ENCODE results near the gene DLG5. TPM values are rescaled to one million over a fixed set of nuclear protein-coding genes. Genes with fewer than 3 reads are reported as not detected.

DLG5 gene
- total RNA-seq, 4 donors from 2014 or later, result 28.6 to 51.2 (median 40.3) TPM

- intact Hi-C loops (cut with DNase I; ENCODE audit: low total_unique reads), result loop anchor here (5.0 kb wide), 1 partner anchor 110 kb away; no protein-coding TSS in a partner anchor
- in situ Hi-C loops (cut with MboI; ENCODE audit: low sequenced_read_pairs in 4 of 4), result no loop called here
These were observed 33.8 kb downstream of the DLG5 start for GRCh38 chr10:77892761-77893160.

DNA sequence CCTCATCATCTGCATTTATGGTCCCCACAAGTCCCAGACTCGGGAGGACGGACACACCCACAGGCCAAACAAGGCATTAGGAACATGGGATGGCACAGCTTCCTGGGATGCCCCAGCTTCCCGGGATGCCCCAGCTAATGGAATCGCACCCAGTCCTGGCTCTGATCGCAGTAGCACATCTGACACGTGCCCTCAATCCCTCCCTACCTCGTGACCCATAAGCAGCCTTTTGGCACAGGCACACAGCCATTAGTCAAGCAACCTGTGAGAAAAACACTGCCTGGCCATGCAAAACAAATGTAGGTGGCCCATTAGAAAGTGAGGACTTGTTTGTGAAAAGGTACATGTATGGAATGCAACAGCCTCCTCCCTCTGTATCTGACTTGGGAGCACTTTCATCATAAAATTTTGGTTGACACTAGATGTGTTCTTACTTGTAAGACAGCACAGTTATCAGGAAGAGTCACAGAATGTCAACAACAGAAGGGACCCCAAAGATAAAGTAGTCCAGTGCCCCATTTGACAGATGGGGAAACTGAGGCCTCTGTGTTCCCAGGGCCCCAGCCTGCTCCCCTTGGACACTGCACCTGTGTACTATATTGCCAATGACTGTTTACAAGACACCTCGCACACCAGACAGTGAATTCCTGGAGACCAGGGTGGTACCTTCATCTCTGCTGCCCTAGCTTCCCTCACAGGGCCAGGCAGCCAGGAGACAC, 34.4 kb downstream of the DLG5 start:
- DNase-seq (no peak), ATAC-seq (no peak)
- H3K27ac ChIP-seq, result peak overlapping the region; percentile 9 to 80 (median 76)
- H3K27me3 ChIP-seq, result no peaks in the 10 kb centered on the region
- intact Hi-C loops (cut with DNase I; ENCODE audit: low total_unique reads) (loop anchor here (5.0 kb wide), 1 partner anchor 110 kb away; no protein-coding TSS in a partner anchor), in situ Hi-C loops (cut with MboI; ENCODE audit: low sequenced_read_pairs in 4 of 4) (no loop called here)
- peaks cover 70 to 78% of the 10 kb centered on the region in 2 donors for H3K4me1 ChIP-seq
- no peaks in the 10 kb centered on the region for H3K9me3 ChIP-seq
- TF ChIP-seq POLR2A (IDR thresholded peaks at IDR 0.05), result no peak
- TF ChIP-seq, protein P1, sequence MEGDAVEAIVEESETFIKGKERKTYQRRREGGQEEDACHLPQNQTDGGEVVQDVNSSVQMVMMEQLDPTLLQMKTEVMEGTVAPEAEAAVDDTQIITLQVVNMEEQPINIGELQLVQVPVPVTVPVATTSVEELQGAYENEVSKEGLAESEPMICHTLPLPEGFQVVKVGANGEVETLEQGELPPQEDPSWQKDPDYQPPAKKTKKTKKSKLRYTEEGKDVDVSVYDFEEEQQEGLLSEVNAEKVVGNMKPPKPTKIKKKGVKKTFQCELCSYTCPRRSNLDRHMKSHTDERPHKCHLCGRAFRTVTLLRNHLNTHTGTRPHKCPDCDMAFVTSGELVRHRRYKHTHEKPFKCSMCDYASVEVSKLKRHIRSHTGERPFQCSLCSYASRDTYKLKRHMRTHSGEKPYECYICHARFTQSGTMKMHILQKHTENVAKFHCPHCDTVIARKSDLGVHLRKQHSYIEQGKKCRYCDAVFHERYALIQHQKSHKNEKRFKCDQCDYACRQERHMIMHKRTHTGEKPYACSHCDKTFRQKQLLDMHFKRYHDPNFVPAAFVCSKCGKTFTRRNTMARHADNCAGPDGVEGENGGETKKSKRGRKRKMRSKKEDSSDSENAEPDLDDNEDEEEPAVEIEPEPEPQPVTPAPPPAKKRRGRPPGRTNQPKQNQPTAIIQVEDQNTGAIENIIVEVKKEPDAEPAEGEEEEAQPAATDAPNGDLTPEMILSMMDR (IDR thresholded peaks at IDR 0.05 in 4 of 5, conservative IDR thresholded peaks at IDR 0.05 in 1 of 5), result no peak
- no peak overlapping the region for H3K4me3 ChIP-seq
- H3K36me3 ChIP-seq, result no peaks in the 10 kb centered on the region

More at GRCh38 chr10:77892761-77893160, 33.8 kb downstream of the DLG5 start:
- Histone ChIP-seq H3K9me3 (no peaks in the 10 kb centered on the region), H3K4me1 (peaks cover 65 to 74% of the 10 kb centered on the region in 2 donors), H3K4me3 (no peak overlapping the region), H3K27ac (peak overlapping the region in 3 of 4 donors; percentile 3 to 78 (median 75)), H3K36me3 (no peaks in the 10 kb centered on the region), H3K27me3 (no peaks in the 10 kb centered on the region)
- no peak for TF ChIP-seq POLR2A (IDR thresholded peaks at IDR 0.05)
- TF ChIP-seq, protein P1 (IDR thresholded peaks at IDR 0.05 in 4 of 5, conservative IDR thresholded peaks at IDR 0.05 in 1 of 5), result no peak
- ATAC-seq, result no peak
- DNase-seq, result no peak

GRCh38 chr10:77890097-77890496, 36.5 kb downstream of the DLG5 start:
- no peak for TF ChIP-seq POLR2A (IDR thresholded peaks at IDR 0.05)
- TF ChIP-seq, protein P1 (IDR thresholded peaks at IDR 0.05 in 4 of 5, conservative IDR thresholded peaks at IDR 0.05 in 1 of 5), result no peak
- H3K36me3 ChIP-seq, result no peaks in the 10 kb centered on the region
- no peak for ATAC-seq
- in situ Hi-C loops (cut with MboI; ENCODE audit: low sequenced_read_pairs in 4 of 4) (no loop called here), intact Hi-C loops (cut with DNase I; ENCODE audit: low total_unique reads) (loop anchor here (5.0 kb wide), 1 partner anchor 112 kb away; no protein-coding TSS in a partner anchor)
- H3K4me1 ChIP-seq, result peaks cover 82 to 84% of the 10 kb centered on the region in 2 donors
- H3K9me3 ChIP-seq, result no peaks in the 10 kb centered on the region
- peak overlapping the region; percentile 75 to 80 (median 76) for H3K27ac ChIP-seq
- H3K27me3 ChIP-seq, result no peaks in the 10 kb centered on the region
- no peak for DNase-seq
- H3K4me3 ChIP-seq, result no peak overlapping the region

GRCh38 chr10:77889277-77889903, 37.2 kb downstream of the DLG5 start:
- peak overlapping the region; percentile 75 to 80 (median 76) for H3K27ac ChIP-seq
- H3K27me3 ChIP-seq, result no peaks in the 10 kb centered on the region
- ATAC-seq (peak; percentile 53 to 56), DNase-seq (peak; percentile 50 to 71)
- intact Hi-C loops (cut with DNase I; ENCODE audit: low total_unique reads), result no loop called here
- H3K4me3 ChIP-seq, result no peak overlapping the region
- in situ Hi-C loops (cut with MboI; ENCODE audit: low sequenced_read_pairs in 4 of 4), result no loop called here
- H3K4me1 ChIP-seq, result peaks cover 80 to 84% of the 10 kb centered on the region in 2 donors
- H3K9me3 ChIP-seq, result no peaks in the 10 kb centered on the region
- TF ChIP-seq, protein P1 (IDR thresholded peaks at IDR 0.05 in 4 of 5, conservative IDR thresholded peaks at IDR 0.05 in 1 of 5), result no peak
- TF ChIP-seq POLR2A (IDR thresholded peaks at IDR 0.05), result peak; percentile 14 to 42
- H3K36me3 ChIP-seq, result no peaks in the 10 kb centered on the region

All from gastrocnemius medialis (tissue), 4 donors.